GM12878 (cell line): ENCODE results near the gene MAGED1.

Source experiments
- CREM ChIP-seq: IDR thresholded peaks from 2 replicates; pipeline ENCODE4 v1.6.1; 2014; ENCODE audit warnings: antibody characterized with exemption, low read depth
- CTCF ChIP-seq, 3 experiments: IDR thresholded peaks in 2 of 3; conservative IDR thresholded peaks in 1 of 3; 2 replicates each; pipeline ENCODE4 v1.5.1; 2011; ENCODE audit warnings: low read depth in 3 of 3, low read length in 3 of 3, mild to moderate bottlenecking in 3 of 3, control low read depth in 2 of 3, moderate library complexity in 2 of 3, inconsistent platforms in 1 of 3, mixed read lengths in 1 of 3; ENCODE audit not compliant: control insufficient read depth in 2 of 3, insufficient read depth in 1 of 3; ENCODE audit errors: extremely low read depth in 1 of 3
- EED ChIP-seq: sonication (generic); IDR thresholded peaks from 2 replicates; pipeline ENCODE4 v1.6.1; 2016; ENCODE audit warnings: antibody characterized with exemption, low read depth
- FOXM1 ChIP-seq: IDR thresholded peaks from 2 replicates; pipeline ENCODE4 v1.6.1; 2012; ENCODE audit warnings: low read depth, mild to moderate bottlenecking, inconsistent platforms, low read length, moderate library complexity
- POU2F2 ChIP-seq: IDR thresholded peaks from 3 replicates; pipeline ENCODE4 v1.6.1; 2011; ENCODE audit warnings: low read depth, mild to moderate bottlenecking, low read length, borderline replicate concordance
- RBBP5 ChIP-seq: fragments of 200-600 bp; sonication (generic); conservative IDR thresholded peaks from 2 replicates; pipeline ENCODE4 v1.6.1; 2016
- RELA ChIP-seq: fragments of 450-650 bp; IDR thresholded peaks from 2 replicates; pipeline ENCODE4 v1.8.0; 2014; ENCODE audit warnings: borderline replicate concordance; ENCODE audit not compliant: partially characterized antibody
- RUNX3 ChIP-seq: IDR thresholded peaks from 2 replicates; pipeline ENCODE4 v1.6.1; 2012; ENCODE audit warnings: low read length, inconsistent platforms
- SIN3A ChIP-seq: IDR thresholded peaks from 2 replicates; pipeline ENCODE4 v1.6.1; 2012; ENCODE audit warnings: low read depth, low read length, improper control_type of control experiment
- SMAD1 ChIP-seq: fragments of 450-650 bp; IDR thresholded peaks from 2 replicates; pipeline ENCODE4 v1.6.1; 2018; ENCODE audit warnings: mild to moderate bottlenecking, low read depth; ENCODE audit not compliant: partially characterized antibody
- TAF1 ChIP-seq: IDR thresholded peaks from 2 replicates; pipeline ENCODE4 v1.6.1; 2011; ENCODE audit warnings: mild to moderate bottlenecking, low read depth, low read length, borderline replicate concordance
- YBX1 ChIP-seq: fragments of 450-650 bp; IDR thresholded peaks from 2 replicates; pipeline ENCODE4 v1.6.1; 2016; ENCODE audit warnings: antibody characterized with exemption
- TF ChIP-seq, protein P1 (sequence below): fragments of 450-650 bp; IDR thresholded peaks from 2 replicates; pipeline ENCODE4 v1.6.1; 2018; ENCODE audit warnings: borderline replicate concordance, mild to moderate bottlenecking; ENCODE audit not compliant: partially characterized antibody

DNA sequence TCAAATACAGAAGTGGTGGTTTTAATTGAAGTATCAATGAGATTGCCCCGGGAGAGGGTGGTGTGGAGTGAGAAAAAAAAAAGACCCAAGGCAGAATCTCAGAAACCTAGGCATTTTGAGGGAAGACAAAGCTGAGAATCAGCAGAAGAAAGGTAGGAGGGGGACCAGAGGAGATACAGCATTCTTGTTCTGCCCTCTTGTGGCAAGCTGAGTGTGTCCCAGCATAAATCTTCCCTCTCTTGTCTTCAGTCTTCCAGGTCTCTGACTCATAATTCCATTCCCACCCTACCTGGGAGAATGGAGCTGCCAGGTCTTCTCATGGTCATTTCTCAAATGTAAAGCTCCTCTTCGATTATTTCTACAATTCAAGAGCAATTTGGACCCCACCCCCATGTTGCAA, 32.7 kb upstream of the MAGED1 start:
- TF ChIP-seq CREM (no peak), EED (no peak), CTCF (IDR thresholded peaks at IDR 0.05 in 2 of 3, conservative IDR thresholded peaks at IDR 0.05 in 1 of 3; ENCODE audit: control insufficient read depth in 2 of 3, extremely low read depth in 1 of 3, insufficient read depth in 1 of 3, low read depth in 3 of 3, low read length in 3 of 3) (peak; percentile 38 to 64 (median 44); a peak in 4 of 6 replicates), POU2F2 (no peak), RELA (no peak), SIN3A (no peak), TAF1 (no peak), SMAD1 (no peak), RBBP5 (no peak), RUNX3 (no peak), YBX1 (no peak), FOXM1 (no peak)
- TF ChIP-seq, protein P1, sequence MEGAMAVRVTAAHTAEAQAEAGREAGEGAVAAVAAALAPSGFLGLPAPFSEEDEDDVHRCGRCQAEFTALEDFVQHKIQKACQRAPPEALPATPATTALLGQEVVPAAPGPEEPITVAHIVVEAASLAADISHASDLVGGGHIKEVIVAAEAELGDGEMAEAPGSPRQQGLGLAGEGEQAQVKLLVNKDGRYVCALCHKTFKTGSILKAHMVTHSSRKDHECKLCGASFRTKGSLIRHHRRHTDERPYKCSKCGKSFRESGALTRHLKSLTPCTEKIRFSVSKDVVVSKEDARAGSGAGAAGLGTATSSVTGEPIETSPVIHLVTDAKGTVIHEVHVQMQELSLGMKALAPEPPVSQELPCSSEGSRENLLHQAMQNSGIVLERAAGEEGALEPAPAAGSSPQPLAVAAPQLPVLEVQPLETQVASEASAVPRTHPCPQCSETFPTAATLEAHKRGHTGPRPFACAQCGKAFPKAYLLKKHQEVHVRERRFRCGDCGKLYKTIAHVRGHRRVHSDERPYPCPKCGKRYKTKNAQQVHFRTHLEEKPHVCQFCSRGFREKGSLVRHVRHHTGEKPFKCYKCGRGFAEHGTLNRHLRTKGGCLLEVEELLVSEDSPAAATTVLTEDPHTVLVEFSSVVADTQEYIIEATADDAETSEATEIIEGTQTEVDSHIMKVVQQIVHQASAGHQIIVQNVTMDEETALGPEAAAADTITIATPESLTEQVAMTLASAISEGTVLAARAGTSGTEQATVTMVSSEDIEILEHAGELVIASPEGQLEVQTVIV = no peak
